GM18505 (cell line): ENCODE data around the gene CTDSPL.

ENCODE experiments used
- ATAC-seq: cut with Tn5 transposase; IDR thresholded peaks from one replicate; pipeline ENCODE4 v1.9.1; 2021; ENCODE audit not compliant: unreplicated experiment
- POLR2A ChIP-seq: IDR thresholded peaks from 4 replicates; pipeline ENCODE4 v1.6.1; 2011; ENCODE audit warnings: borderline replicate concordance; ENCODE audit not compliant: insufficient read depth, insufficient read length; ENCODE audit errors: extremely low read depth

Gene CTDSPL

GRCh38 chr3:37922721-37923568 lies 61.3 kb downstream of the CTDSPL start:
- ATAC-seq, result no peak
- no peak for TF ChIP-seq POLR2A

DNA sequence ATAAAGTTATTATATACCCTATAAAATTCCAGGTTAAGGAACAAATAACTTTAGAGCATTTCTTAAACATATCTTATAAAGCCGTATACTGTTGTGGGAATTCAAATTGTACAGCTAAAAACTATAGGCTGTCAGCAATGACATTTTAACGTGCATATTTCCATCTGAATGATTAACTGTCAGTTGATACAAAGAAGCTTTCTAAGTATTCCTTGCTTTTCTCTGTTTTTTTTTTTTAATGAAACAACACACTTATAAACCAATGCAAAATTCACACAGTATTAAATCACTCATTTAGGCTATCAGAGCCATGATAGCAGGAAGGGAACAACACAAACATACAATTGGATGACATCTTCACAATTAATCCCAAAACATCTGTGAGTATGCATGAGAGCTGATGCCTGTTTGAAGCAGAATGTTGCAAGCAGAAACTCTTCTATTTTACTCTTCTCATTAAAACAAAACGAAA lies 61.9 kb downstream of the CTDSPL start:
- ATAC-seq, result no peak
- no peak for TF ChIP-seq POLR2A

GRCh38 chr3:37924453-37924852 lies 62.8 kb downstream of the CTDSPL start:
- TF ChIP-seq POLR2A, result no peak
- no peak for ATAC-seq

- no peak for TF ChIP-seq POLR2A
- no peak for ATAC-seq
These were observed 63.5 kb downstream of the CTDSPL start for GRCh38 chr3:37925157-37925556.

DNA sequence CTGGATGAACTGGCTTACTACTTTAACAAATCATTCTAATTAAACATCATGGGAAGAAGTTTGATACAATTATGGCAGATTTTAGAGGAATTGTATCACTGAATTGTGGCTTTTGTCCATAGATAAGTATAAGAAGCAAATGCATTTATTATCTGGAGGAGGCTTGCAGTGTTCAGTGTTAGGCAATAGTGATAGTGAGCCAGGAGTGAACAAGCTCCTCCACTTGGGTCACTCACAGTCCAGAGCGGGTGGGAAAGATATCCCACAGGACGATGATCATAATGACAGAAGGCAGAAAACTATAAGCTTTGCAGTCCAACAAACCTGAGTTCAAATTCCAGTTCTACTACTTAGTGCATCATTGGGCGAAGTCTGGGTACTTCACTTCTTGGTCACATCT lies 64.9 kb downstream of the CTDSPL start:
- no peak for TF ChIP-seq POLR2A
- ATAC-seq, result no peak

GRCh38 chr3:37930495-37930894 lies 68.8 kb downstream of the CTDSPL start:
- TF ChIP-seq POLR2A, result no peak
- ATAC-seq, result no peak

DNA sequence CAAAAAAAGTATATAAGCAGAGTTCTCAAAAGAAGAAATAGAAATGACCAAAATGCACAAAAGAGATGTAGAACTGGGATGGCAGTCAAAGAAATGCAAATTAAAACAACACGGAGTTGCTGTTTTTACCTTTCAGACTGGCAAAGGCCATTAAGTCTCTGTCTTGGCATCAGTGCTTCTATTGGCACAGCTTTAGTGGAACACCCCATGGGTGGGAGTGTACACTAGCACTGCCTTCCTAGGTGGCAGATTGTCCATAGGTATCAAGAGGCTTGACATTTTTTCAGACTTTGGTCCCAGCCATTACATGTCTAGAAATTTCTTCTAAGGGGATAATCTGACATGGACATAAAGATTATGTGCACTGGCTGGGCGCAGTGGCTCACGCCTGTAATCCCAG lies 70.8 kb downstream of the CTDSPL start:
- no peak for TF ChIP-seq POLR2A
- ATAC-seq, result no peak

DNA sequence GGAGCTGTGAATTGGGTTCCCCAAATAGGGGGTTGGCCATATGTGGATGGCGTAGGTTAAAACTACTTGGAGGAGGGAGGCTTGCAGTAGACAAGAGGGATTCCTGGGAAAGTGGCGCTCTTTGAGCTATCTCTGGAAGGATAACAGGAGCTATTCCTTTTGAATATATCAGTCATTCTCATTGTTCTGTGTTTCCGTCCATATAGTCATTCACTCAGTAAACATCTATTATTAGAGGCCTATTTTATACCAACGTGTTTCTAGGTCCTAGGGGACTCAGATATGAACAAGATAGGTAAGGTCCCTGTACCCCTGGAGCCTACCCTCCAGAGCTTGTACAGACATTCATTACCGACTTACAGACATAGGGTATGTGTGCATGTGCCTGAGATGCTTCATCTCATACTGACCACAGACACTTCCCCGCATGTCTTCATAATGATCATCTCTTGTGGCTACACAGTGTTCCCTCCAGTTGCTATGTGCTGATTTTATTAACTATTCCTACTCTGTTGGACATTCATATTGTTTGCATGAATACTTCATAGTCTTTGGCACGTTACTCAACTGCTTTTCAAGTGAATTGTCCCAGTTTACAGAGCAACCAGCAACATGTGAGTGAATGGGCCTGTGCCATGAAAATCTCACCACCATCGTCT lies 73.1 kb downstream of the CTDSPL start:
- ATAC-seq, result no peak
- TF ChIP-seq POLR2A, result no peak

DNA sequence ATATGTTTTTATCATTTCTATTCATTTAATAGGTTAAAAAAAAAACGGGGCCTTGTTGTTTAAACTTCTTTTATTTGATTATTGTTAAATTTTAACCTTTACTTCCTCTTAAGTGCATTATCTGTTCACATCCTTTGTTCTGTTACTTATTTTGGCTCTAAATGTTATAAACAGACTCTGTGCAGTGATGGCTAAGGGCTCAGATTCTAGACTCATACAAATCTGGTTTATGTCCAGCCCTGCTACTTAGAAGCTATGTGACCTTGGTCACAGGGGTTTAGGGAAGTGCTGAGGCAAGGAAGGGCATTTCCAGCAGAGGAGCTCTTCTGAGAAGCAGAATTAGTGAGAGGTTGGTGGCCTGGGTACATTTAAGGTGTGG lies 73.6 kb downstream of the CTDSPL start:
- ATAC-seq, result no peak
- no peak for TF ChIP-seq POLR2A

GRCh38 chr3:37935756-37936666 lies 74.3 kb downstream of the CTDSPL start:
- ATAC-seq, result no peak

DNA sequence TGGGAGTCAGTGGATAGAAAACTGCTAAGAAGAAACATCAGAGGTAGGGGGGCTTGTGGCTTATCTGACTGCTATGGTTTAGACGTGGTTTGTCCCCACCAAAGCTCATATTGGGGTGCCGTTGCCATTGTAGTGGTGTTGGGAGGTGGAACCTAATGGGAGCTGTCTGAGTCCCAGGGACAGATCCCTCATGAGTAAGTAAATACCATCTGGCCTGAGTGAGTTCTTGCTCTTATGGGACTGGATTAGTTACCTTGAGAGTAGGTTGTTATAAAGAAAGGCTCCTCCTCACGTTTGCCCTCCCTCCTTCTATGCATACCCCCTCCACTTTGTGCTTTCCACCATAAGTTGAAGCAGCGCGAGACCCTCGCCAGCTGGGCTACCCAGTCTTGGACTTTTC lies 75.5 kb downstream of the CTDSPL start:
- no peak for ATAC-seq
- TF ChIP-seq POLR2A, result no peak

More at GRCh38 chr3:37935756-37936666, 74.3 kb downstream of the CTDSPL start:
- no peak for TF ChIP-seq POLR2A

DNA sequence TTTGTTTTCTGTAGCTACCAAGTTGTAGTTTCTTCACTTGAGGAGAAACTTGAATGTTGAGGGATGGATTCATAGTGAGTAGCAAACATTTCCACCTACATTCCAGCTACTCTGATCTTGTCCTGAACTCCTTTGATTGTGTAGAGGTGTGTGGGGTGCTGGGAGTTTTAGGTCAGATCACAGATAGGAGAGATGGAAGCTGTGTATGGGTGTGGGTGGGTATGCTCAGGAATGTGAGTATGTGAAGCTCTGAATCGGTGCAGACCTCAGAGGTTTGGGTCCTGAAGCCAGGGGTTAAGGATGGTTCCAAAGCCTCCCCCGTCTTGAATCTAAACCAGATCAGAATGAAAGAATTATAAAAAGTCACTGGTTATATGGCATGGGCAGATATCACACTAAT lies 76.3 kb downstream of the CTDSPL start:
- TF ChIP-seq POLR2A, result no peak
- ATAC-seq, result no peak

DNA sequence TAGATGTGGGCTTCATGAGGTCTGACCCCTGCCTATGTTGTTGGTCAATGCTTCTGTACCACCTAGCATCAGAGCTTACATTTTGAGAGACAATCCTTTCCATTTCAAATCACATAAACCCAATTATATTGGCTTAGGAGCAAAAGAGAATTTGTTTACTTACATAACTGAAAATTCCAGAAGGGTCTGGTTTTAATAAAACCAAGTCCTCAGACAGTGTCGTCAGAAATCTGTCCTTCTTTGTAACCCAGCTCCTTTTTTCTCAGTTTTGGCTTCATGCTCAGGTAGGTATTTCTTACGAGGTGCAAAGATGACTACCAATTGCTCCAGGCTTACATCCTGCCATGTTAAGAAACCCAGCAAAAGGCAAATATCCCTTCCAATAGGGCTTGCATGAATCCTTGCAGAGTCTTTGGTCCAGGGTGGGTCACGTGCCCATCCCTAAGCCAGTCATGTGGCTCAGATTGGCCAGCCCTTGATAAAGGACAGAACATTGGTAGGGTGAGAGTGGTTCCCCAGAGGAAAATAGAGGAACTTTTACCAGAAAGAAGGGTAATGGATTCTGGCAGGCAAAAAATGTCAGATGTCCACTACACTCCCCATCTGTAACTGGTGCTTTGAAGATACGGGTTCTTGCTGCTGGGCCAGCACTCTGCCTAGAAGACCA lies 78.7 kb downstream of the CTDSPL start:
- ATAC-seq, result no peak
- TF ChIP-seq POLR2A, result no peak
